CD4-positive, CD25-positive, alpha-beta regulatory T cell (primary cell): ENCODE measurements around the gene RGS7. TPM values are rescaled to one million over a fixed set of nuclear protein-coding genes. Genes with fewer than 3 reads are reported as not detected.
"Not testable (repeated sequence)": the region's sequence is repeated elsewhere in the genome, so short reads cannot be mapped to it uniquely, and the experiment has no call there.

Experiments
- ATAC-seq, 2 donors: fragments of 150-1000 bp; cut with Tn5 transposase; one replicate each; pipeline ENCODE4 v1.10.0; 2021; ENCODE audit warnings: low read depth in 2 of 2, moderate number of reproducible peaks in 2 of 2, moderate library complexity in 1 of 2
- DNase-seq, 3 donors: peaks; one replicate each; pipeline versions ENCODE4 v3.0.0 to v3.0.0-alpha.2; 2012 to 2022; ENCODE audit warnings: mixed read lengths in 1 of 3
- H3K27ac ChIP-seq: one replicate; pipeline ENCODE4 v1.7.0; 2013; ENCODE audit warnings: mild to moderate bottlenecking, low read length; ENCODE audit not compliant: insufficient read depth, poor library complexity, severe bottlenecking
- H3K27me3 ChIP-seq: one replicate; pipeline ENCODE4 v1.7.0; 2013; ENCODE audit warnings: low read length; ENCODE audit not compliant: control insufficient read depth, insufficient read depth
- H3K36me3 ChIP-seq: one replicate; pipeline ENCODE4 v1.7.0; 2013; ENCODE audit warnings: mild to moderate bottlenecking, low read length, moderate library complexity; ENCODE audit not compliant: control insufficient read depth, insufficient read depth
- H3K4me1 ChIP-seq: 2 replicates; pipeline ENCODE4 v1.7.0; 2013; ENCODE audit warnings: mild to moderate bottlenecking, low read length; ENCODE audit not compliant: insufficient read depth, control insufficient read depth, poor library complexity, severe bottlenecking
- H3K4me3 ChIP-seq: one replicate; pipeline ENCODE4 v1.7.0; 2013; ENCODE audit warnings: low read depth, mild to moderate bottlenecking, low read length, moderate library complexity
- H3K9me3 ChIP-seq, 2 experiments: 1 replicate in 1 of 2; 2 replicates in 1 of 2; pipeline ENCODE4 v1.7.0; 2013; ENCODE audit warnings: low read length in 2 of 2, mild to moderate bottlenecking in 1 of 2, moderate library complexity in 1 of 2; ENCODE audit not compliant: control insufficient read depth in 2 of 2
- H3K27ac Mint-ChIP-seq, 3 donors: one replicate each; pipeline ENCODE4 v1.8.0; 2020 to 2022; ENCODE audit warnings: mild to moderate bottlenecking in 3 of 3, mixed read lengths in 3 of 3, moderate library complexity in 2 of 3
- H3K27me3 Mint-ChIP-seq: one replicate; pipeline ENCODE4 v1.8.0; 2022; ENCODE audit warnings: mild to moderate bottlenecking, mixed read lengths
- H3K36me3 Mint-ChIP-seq: one replicate; pipeline ENCODE4 v1.8.0; 2020; ENCODE audit warnings: mixed read lengths
- H3K4me1 Mint-ChIP-seq, 4 donors: one replicate each; pipeline ENCODE4 v1.8.0; 2020 to 2022; ENCODE audit warnings: mixed read lengths in 4 of 4, mild to moderate bottlenecking in 1 of 4
- H3K4me3 Mint-ChIP-seq, 4 donors: one replicate each; pipeline ENCODE4 v1.8.0; 2020 to 2022; ENCODE audit warnings: mild to moderate bottlenecking in 4 of 4, mixed read lengths in 4 of 4, moderate library complexity in 3 of 4
- H3K9me3 Mint-ChIP-seq, 7 donors: one replicate each; pipeline ENCODE4 v1.8.0; 2020 to 2022; ENCODE audit warnings: mixed read lengths in 7 of 7, mild to moderate bottlenecking in 3 of 7, moderate library complexity in 2 of 7
- polyA plus RNA-seq, 4 donors: library from polyadenylated mRNA; unstranded; fragments of 300-500 nt; fragmentation: Illumina TruSeq; gene quantifications; one replicate each; pipeline ENCODE4 v1.2.3, GENCODE V29; 2021
- total RNA-seq: library from RNA; stranded (reverse); gene quantifications from one replicate; pipeline ENCODE4 v1.2.3, GENCODE V29; 2022

The RGS7 gene
- total and polyA plus RNA-seq, 5 donors from 2014 or later = not detected

GRCh38 chr1:240758296-240758695 is 598.7 kb downstream of the RGS7 start:
- no peaks in the 10 kb centered on the region for H3K27me3 Mint-ChIP-seq
- H3K27ac Mint-ChIP-seq = no peak overlapping the region
- Histone ChIP-seq H3K36me3 (no peaks in the 10 kb centered on the region), H3K9me3 (no peaks in the 10 kb centered on the region), H3K27ac (no peak overlapping the region), H3K4me1 (no peaks in the 10 kb centered on the region), H3K27me3 (no peaks in the 10 kb centered on the region), H3K4me3 (no peak overlapping the region)
- H3K4me1 Mint-ChIP-seq = no peaks in the 10 kb centered on the region
- H3K9me3 Mint-ChIP-seq = peaks cover 0 to 9% (median 4%) of the 10 kb centered on the region in 7 donors
- H3K36me3 Mint-ChIP-seq = no peaks in the 10 kb centered on the region
- no peak for ATAC-seq
- no peak overlapping the region for H3K4me3 Mint-ChIP-seq
- DNase-seq = no peak

- H3K27ac ChIP-seq = no peak overlapping the region
- ATAC-seq (no peak), DNase-seq (no peak)
- no peak overlapping the region for H3K4me3 ChIP-seq
- Mint-ChIP-seq H3K4me1 (no peaks in the 10 kb centered on the region), H3K36me3 (no peaks in the 10 kb centered on the region), H3K27me3 (no peaks in the 10 kb centered on the region), H3K4me3 (no peak overlapping the region), H3K9me3 (peaks cover 0 to 5% (median 3%) of the 10 kb centered on the region in 7 donors), H3K27ac (no peak overlapping the region)
- no peaks in the 10 kb centered on the region for H3K36me3 ChIP-seq
- no peaks in the 10 kb centered on the region for H3K9me3 ChIP-seq
- H3K27me3 ChIP-seq = no peaks in the 10 kb centered on the region
- no peaks in the 10 kb centered on the region for H3K4me1 ChIP-seq
Measured at GRCh38 chr1:240747907-240748306, 609.1 kb downstream of the RGS7 start.

- Histone ChIP-seq H3K27me3 (no peaks in the 10 kb centered on the region), H3K27ac (no peak overlapping the region), H3K4me3 (no peak overlapping the region), H3K9me3 (no peaks in the 10 kb centered on the region), H3K4me1 (no peaks in the 10 kb centered on the region), H3K36me3 (no peaks in the 10 kb centered on the region)
- H3K36me3 Mint-ChIP-seq = no peaks in the 10 kb centered on the region
- no peak overlapping the region for H3K27ac Mint-ChIP-seq
- no peaks in the 10 kb centered on the region for H3K27me3 Mint-ChIP-seq
- no peaks in the 10 kb centered on the region for H3K4me1 Mint-ChIP-seq
- DNase-seq = no peak
- H3K4me3 Mint-ChIP-seq = no peak overlapping the region
- ATAC-seq = no peak
- H3K9me3 Mint-ChIP-seq = peaks cover 0 to 10% (median 2%) of the 10 kb centered on the region in 7 donors
Measured at GRCh38 chr1:240743705-240744104, 613.3 kb downstream of the RGS7 start.

- Mint-ChIP-seq H3K27ac (no peak overlapping the region), H3K27me3 (no peaks in the 10 kb centered on the region), H3K36me3 (no peaks in the 10 kb centered on the region), H3K4me3 (no peak overlapping the region), H3K4me1 (no peaks in the 10 kb centered on the region), H3K9me3 (peaks cover 0 to 10% (median 2%) of the 10 kb centered on the region in 7 donors)
- DNase-seq (no peak), ATAC-seq (no peak)
- Histone ChIP-seq H3K9me3 (no peaks in the 10 kb centered on the region), H3K4me3 (no peak overlapping the region), H3K36me3 (no peaks in the 10 kb centered on the region), H3K4me1 (no peaks in the 10 kb centered on the region), H3K27ac (no peak overlapping the region), H3K27me3 (no peaks in the 10 kb centered on the region)
Measured at GRCh38 chr1:240739754-240740153, 617.3 kb downstream of the RGS7 start.

GRCh38 chr1:240739139-240739538 is 617.9 kb downstream of the RGS7 start:
- H3K36me3 Mint-ChIP-seq = no peaks in the 10 kb centered on the region
- H3K4me1 Mint-ChIP-seq = no peaks in the 10 kb centered on the region
- ATAC-seq (no peak), DNase-seq (no peak)
- Histone ChIP-seq H3K36me3 (no peaks in the 10 kb centered on the region), H3K4me1 (no peaks in the 10 kb centered on the region), H3K27me3 (no peaks in the 10 kb centered on the region), H3K9me3 (no peaks in the 10 kb centered on the region), H3K4me3 (no peak overlapping the region), H3K27ac (no peak overlapping the region)
- H3K27me3 Mint-ChIP-seq = no peaks in the 10 kb centered on the region
- H3K9me3 Mint-ChIP-seq = peaks cover 0 to 10% (median 4%) of the 10 kb centered on the region in 7 donors
- no peak overlapping the region for H3K4me3 Mint-ChIP-seq
- no peak overlapping the region for H3K27ac Mint-ChIP-seq

GRCh38 chr1:240737766-240738265 is 619.2 kb downstream of the RGS7 start:
- H3K9me3 Mint-ChIP-seq = peaks cover 0 to 10% (median 0%) of the 10 kb centered on the region in 7 donors
- H3K27ac Mint-ChIP-seq = no peak overlapping the region
- Histone ChIP-seq H3K36me3 (no peaks in the 10 kb centered on the region), H3K4me3 (no peak overlapping the region), H3K4me1 (no peaks in the 10 kb centered on the region), H3K9me3 (no peaks in the 10 kb centered on the region), H3K27me3 (no peaks in the 10 kb centered on the region), H3K27ac (no peak overlapping the region)
- H3K36me3 Mint-ChIP-seq = no peaks in the 10 kb centered on the region
- no peak overlapping the region for H3K4me3 Mint-ChIP-seq
- H3K4me1 Mint-ChIP-seq = no peaks in the 10 kb centered on the region
- H3K27me3 Mint-ChIP-seq = no peaks in the 10 kb centered on the region
- DNase-seq = no peak
- no peak for ATAC-seq

- H3K36me3 Mint-ChIP-seq = no peaks in the 10 kb centered on the region
Measured at GRCh38 chr1:240737298-240737697, 619.7 kb downstream of the RGS7 start.

GRCh38 chr1:240734705-240735104 is 622.3 kb downstream of the RGS7 start:
- H3K4me3 ChIP-seq, H3K27me3 Mint-ChIP-seq, H3K36me3 Mint-ChIP-seq: not testable (repeated sequence)

More at GRCh38 chr1:240737298-240737697, 619.7 kb downstream of the RGS7 start:
- Histone ChIP-seq H3K27ac (no peak overlapping the region), H3K27me3 (no peaks in the 10 kb centered on the region), H3K4me1 (no peaks in the 10 kb centered on the region), H3K4me3 (no peak overlapping the region), H3K36me3 (no peaks in the 10 kb centered on the region), H3K9me3 (no peaks in the 10 kb centered on the region)
- no peak for DNase-seq
- Mint-ChIP-seq H3K27me3 (no peaks in the 10 kb centered on the region), H3K27ac (no peak overlapping the region), H3K4me1 (no peaks in the 10 kb centered on the region), H3K4me3 (no peak overlapping the region), H3K9me3 (peaks cover 0 to 10% (median 0%) of the 10 kb centered on the region in 7 donors)
- no peak for ATAC-seq

More at GRCh38 chr1:240734705-240735104, 622.3 kb downstream of the RGS7 start:
- not testable (repeated sequence) for DNase-seq, H3K27me3 ChIP-seq, H3K27ac ChIP-seq, H3K9me3 Mint-ChIP-seq, H3K9me3 ChIP-seq, H3K36me3 ChIP-seq, ATAC-seq, H3K27ac Mint-ChIP-seq, H3K4me3 Mint-ChIP-seq, H3K4me1 ChIP-seq, H3K4me1 Mint-ChIP-seq
